A549 (cell line): ENCODE results near the gene HBA1. TPM values are rescaled to one million over a fixed set of nuclear protein-coding genes. Genes with fewer than 3 reads are reported as not detected.
"Not testable (repeated sequence)": the region's sequence is repeated elsewhere in the genome, so short reads cannot be mapped to it uniquely, and the experiment has no call there.

Source experiments
- ATAC-seq, 2 experiments: fragments of 200-7000 bp in 1 of 2; fragments of >200 bp in 1 of 2; cut with Nextera tagmentation in 1 of 2; cut with Tn5 transposase in 1 of 2; 3 replicates each; pipeline versions ENCODE4 v1.8.0 to v1.9.1; 2018 to 2020; ENCODE audit warnings: mild to moderate bottlenecking in 1 of 2, moderate library complexity in 1 of 2
- CTCF ChIA-PET: fragments of 300-600 bp; sonication (Branson Sonifier 250); formaldehyde crosslinking; extraction: SDS; loops from one replicate; lab custom pipeline; 2021; ENCODE audit warnings: antibody characterized with exemption, inconsistent platforms; lab: Yijun Ruan, JAX
- POLR2A ChIA-PET: fragments of 350-600 bp; formaldehyde crosslinking; extraction: SDS; loops from one replicate; lab custom pipeline; 2021; ENCODE audit warnings: antibody characterized with exemption, inconsistent platforms; lab: Yijun Ruan, JAX
- DNase-seq, 2 experiments: peaks; one replicate each; pipeline versions ENCODE4 v3.0.0 to v3.0.0-alpha.2; 2011 to 2016; ENCODE audit warnings: low read depth in 1 of 2, low spot score in 1 of 2
- FAIRE-seq: peaks from 2 replicates; lab custom pipeline; 2011; peaks lifted over from hg19 to GRCh38; lab: Jason Lieb, UNC
- H3K27ac ChIP-seq, 2 experiments: fragments of >200 bp; sonication (Bioruptor Twin); formaldehyde crosslinking; 3 replicates each; pipeline ENCODE4 v1.5.1; 2016 to 2017
- H3K4me1 ChIP-seq: fragments of >200 bp; sonication (Bioruptor Twin); formaldehyde crosslinking; 3 replicates; pipeline ENCODE4 v1.6.1; 2016
- H3K4me2 ChIP-seq: fragments of >200 bp; sonication (Bioruptor Twin); formaldehyde crosslinking; 3 replicates; pipeline ENCODE4 v1.6.1; 2016
- H3K4me3 ChIP-seq: fragments of >200 bp; sonication (Bioruptor Twin); formaldehyde crosslinking; 3 replicates; pipeline ENCODE4 v1.5.1; 2016
- H3K9me3 ChIP-seq: fragments of >200 bp; sonication (Bioruptor Twin); formaldehyde crosslinking; 3 replicates; pipeline ENCODE4 v1.6.1; 2016
- EHMT2 ChIP-seq: fragments of 200-600 bp; sonication (generic); IDR thresholded peaks from 2 replicates; pipeline ENCODE4 v1.6.1; 2016; ENCODE audit warnings: antibody characterized with exemption, low read depth, mild to moderate bottlenecking, moderate library complexity
- FOXS1 ChIP-seq: fragments of 250-450 bp; sonication (Bioruptor Pico); IDR thresholded peaks from 2 replicates; pipeline ENCODE4 v1.5.0; 2020; ENCODE audit warnings: mild to moderate bottlenecking, moderate library complexity
- MYC ChIP-seq: IDR thresholded peaks from 2 replicates; pipeline ENCODE4 v1.6.1; 2012; ENCODE audit warnings: mild to moderate bottlenecking, inconsistent platforms, low read length, improper control_type of control experiment, borderline replicate concordance
- RAD21 ChIP-seq, 2 experiments: fragments of >200 bp in 1 of 2; sonication (Bioruptor Twin) in 1 of 2; formaldehyde crosslinking in 1 of 2; IDR thresholded peaks in 1 of 2; conservative IDR thresholded peaks in 1 of 2; 2 replicates in 1 of 2; 3 replicates in 1 of 2; pipeline ENCODE4 v1.6.1; 2012 to 2018; ENCODE audit warnings: inconsistent platforms in 1 of 2
- RNF2 ChIP-seq: fragments of 200-600 bp; sonication (generic); IDR thresholded peaks from 2 replicates; pipeline ENCODE4 v1.6.1; 2016; ENCODE audit warnings: low read depth, mild to moderate bottlenecking, antibody characterized with exemption, moderate library complexity, borderline replicate concordance
- WGBS: methylation state at CpG from one replicate; pipeline ENCODE4 v1.1.6; 2017; ENCODE audit errors: missing lambda C conversion rate; 5-methylcytosine and 5-hydroxymethylcytosine counted together
- polyA plus RNA-seq, 4 experiments: library from polyadenylated mRNA; depleted of rRNA in 3 of 4; stranded (reverse); fragments of >200 nt; fragmentation: RNase III in 1 of 4; extraction: RNeasy Plus Mini Kit Qiagen cat#74134 plus additional on column Dnase treatment in 1 of 4; gene quantifications; 2 replicates in 3 of 4; 3 replicates in 1 of 4; pipeline ENCODE4 v1.2.3, GENCODE V29; 2011 to 2017
- TF ChIP-seq, protein P1 (sequence below): fragments of 200-600 bp; sonication (generic); IDR thresholded peaks from 2 replicates; pipeline ENCODE4 v1.6.1; 2016; ENCODE audit warnings: antibody characterized with exemption, mild to moderate bottlenecking, moderate library complexity

HBA1 gene
- polyA plus RNA-seq, 2 of the 4 experiments (the other 2 are of a cell fraction) = 0.58 TPM; not detected in 1

DNA sequence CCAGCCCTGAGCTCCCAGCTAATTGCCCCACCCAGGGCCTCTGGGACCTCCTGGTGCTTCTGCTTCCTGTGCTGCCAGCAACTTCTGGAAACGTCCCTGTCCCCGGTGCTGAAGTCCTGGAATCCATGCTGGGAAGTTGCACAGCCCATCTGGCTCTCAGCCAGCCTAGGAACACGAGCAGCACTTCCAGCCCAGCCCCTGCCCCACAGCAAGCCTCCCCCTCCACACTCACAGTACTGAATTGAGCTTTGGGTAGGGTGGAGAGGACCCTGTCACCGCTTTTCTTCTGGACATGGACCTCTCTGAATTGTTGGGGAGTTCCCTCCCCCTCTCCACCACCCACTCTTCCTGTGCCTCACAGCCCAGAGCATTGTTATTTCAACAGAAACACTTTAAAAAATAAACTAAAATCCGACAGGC, 6.4 kb upstream of the HBA1 start:
- H3K4me3 ChIP-seq, FAIRE-seq, H3K4me2 ChIP-seq, H3K27ac ChIP-seq, H3K9me3 ChIP-seq, POLR2A ChIA-PET, DNase-seq: not testable (repeated sequence)
- ATAC-seq = peak; percentile 37 to 60
- TF ChIP-seq, protein P1, sequence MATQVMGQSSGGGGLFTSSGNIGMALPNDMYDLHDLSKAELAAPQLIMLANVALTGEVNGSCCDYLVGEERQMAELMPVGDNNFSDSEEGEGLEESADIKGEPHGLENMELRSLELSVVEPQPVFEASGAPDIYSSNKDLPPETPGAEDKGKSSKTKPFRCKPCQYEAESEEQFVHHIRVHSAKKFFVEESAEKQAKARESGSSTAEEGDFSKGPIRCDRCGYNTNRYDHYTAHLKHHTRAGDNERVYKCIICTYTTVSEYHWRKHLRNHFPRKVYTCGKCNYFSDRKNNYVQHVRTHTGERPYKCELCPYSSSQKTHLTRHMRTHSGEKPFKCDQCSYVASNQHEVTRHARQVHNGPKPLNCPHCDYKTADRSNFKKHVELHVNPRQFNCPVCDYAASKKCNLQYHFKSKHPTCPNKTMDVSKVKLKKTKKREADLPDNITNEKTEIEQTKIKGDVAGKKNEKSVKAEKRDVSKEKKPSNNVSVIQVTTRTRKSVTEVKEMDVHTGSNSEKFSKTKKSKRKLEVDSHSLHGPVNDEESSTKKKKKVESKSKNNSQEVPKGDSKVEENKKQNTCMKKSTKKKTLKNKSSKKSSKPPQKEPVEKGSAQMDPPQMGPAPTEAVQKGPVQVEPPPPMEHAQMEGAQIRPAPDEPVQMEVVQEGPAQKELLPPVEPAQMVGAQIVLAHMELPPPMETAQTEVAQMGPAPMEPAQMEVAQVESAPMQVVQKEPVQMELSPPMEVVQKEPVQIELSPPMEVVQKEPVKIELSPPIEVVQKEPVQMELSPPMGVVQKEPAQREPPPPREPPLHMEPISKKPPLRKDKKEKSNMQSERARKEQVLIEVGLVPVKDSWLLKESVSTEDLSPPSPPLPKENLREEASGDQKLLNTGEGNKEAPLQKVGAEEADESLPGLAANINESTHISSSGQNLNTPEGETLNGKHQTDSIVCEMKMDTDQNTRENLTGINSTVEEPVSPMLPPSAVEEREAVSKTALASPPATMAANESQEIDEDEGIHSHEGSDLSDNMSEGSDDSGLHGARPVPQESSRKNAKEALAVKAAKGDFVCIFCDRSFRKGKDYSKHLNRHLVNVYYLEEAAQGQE = peak; percentile 90
- 0 out of 2 replicates have a peak, but pooled peaks have one; percentile 51 for TF ChIP-seq EHMT2
- WGBS = 9% methylated on average over 4 of the region's 5 CpGs
- peaks cover 12% of the 10 kb centered on the region for H3K4me1 ChIP-seq
- CTCF ChIA-PET = interaction anchor here (0.9 to 7.7 kb wide), 4 partner anchors 11 to 105 kb away, joined by 3 to 88 read pairs (median 10); partner anchors contain the start of gene HBQ1

DNA sequence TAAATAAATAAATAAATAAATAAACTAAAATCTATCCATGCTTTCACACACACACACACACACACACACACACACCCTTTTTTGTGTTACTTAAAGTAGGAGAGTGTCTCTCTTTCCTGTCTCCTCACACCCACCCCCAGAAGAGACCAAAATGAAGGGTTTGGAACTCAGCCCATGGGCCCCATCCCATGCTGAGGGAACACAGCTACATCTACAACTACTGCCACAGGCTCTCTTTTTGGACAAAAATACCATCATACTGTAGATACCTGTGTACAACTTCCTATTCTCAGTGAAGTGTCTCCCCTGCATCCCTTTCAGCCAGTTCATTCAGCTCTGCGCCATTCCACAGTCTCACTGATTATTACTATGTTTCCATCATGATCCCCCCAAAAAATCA, 5.7 kb upstream of the HBA1 start:
- TF ChIP-seq FOXS1 (CRISPR knock-in tag) (no peak), RNF2 (no peak), RAD21 (conservative IDR thresholded peaks at IDR 0.05 in 1 of 2, IDR thresholded peaks at IDR 0.05 in 1 of 2) (no peak), EHMT2 (no peak), MYC (no peak)
- WGBS = 3% methylated on average over 1 of the region's 1 CpG
- ChIA-PET CTCF (interaction anchor here (0.9 to 7.7 kb wide), 4 partner anchors 11 to 105 kb away, joined by 3 to 88 read pairs (median 10); partner anchors contain the start of gene HBQ1), POLR2A (no interaction called here)
- DNase-seq = no peak
- FAIRE-seq = no peak
- Histone ChIP-seq H3K4me1 (peaks cover 5% of the 10 kb centered on the region), H3K4me2 (no peak overlapping the region), H3K9me3 (no peaks in the 10 kb centered on the region), H3K4me3 (no peak overlapping the region), H3K27ac (no peak overlapping the region)
- ATAC-seq = no peak

DNA sequence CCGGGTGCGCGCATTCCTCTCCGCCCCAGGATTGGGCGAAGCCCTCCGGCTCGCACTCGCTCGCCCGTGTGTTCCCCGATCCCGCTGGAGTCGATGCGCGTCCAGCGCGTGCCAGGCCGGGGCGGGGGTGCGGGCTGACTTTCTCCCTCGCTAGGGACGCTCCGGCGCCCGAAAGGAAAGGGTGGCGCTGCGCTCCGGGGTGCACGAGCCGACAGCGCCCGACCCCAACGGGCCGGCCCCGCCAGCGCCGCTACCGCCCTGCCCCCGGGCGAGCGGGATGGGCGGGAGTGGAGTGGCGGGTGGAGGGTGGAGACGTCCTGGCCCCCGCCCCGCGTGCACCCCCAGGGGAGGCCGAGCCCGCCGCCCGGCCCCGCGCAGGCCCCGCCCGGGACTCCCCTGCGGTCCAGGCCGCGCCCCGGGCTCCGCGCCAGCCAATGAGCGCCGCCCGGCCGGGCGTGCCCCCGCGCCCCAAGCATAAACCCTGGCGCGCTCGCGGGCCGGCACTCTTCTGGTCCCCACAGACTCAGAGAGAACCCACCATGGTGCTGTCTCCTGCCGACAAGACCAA, 4.0 kb upstream of the HBA1 start, which contains the start of gene HBA2:
Gene HBA2 (plus strand): TSS at position 503 of the 568 bp plus-strand sequence. CDS start 37 bp downstream, at position 540.
- H3K4me1 ChIP-seq, H3K4me2 ChIP-seq, H3K27ac ChIP-seq, FAIRE-seq, DNase-seq, POLR2A ChIA-PET, H3K4me3 ChIP-seq, H3K9me3 ChIP-seq: not testable (repeated sequence)
- CTCF ChIA-PET = interaction anchor here (0.6 to 7.7 kb wide), 2 partner anchors 9 to 23 kb away, joined by 3 to 88 read pairs; partner anchors contain the start of gene HBQ1
- no CpG with 5 or more reads among the region's 74 CpGs for WGBS
- peak; percentile 2 to 6; a peak in 2 of 6 replicates for ATAC-seq

DNA sequence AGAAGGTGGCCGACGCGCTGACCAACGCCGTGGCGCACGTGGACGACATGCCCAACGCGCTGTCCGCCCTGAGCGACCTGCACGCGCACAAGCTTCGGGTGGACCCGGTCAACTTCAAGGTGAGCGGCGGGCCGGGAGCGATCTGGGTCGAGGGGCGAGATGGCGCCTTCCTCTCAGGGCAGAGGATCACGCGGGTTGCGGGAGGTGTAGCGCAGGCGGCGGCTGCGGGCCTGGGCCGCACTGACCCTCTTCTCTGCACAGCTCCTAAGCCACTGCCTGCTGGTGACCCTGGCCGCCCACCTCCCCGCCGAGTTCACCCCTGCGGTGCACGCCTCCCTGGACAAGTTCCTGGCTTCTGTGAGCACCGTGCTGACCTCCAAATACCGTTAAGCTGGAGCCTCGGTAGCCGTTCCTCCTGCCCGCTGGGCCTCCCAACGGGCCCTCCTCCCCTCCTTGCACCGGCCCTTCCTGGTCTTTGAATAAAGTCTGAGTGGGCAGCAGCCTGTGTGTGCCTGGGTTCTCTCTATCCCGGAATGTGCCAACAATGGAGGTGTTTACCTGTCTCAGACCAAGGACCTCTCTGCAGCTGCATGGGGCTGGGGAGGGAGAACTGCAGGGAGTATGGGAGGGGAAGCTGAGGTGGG, 3.1 kb upstream of the HBA1 start:
- H3K4me2 ChIP-seq, FAIRE-seq, POLR2A ChIA-PET, H3K9me3 ChIP-seq, H3K4me3 ChIP-seq, ATAC-seq, DNase-seq, H3K4me1 ChIP-seq, CTCF ChIA-PET, H3K27ac ChIP-seq: not testable (repeated sequence)
- 73% methylated on average over 23 of the region's 44 CpGs for WGBS
